HepG2 (cell line): ENCODE data around the gene IL2RA. TPM values are rescaled to one million over a fixed set of nuclear protein-coding genes. Genes with fewer than 3 reads are reported as not detected.

Experiments
- ATAC-seq: fragments of 200-7000 bp; cut with Tn5 transposase; 3 replicates; pipeline ENCODE4 v1.9.1; 2020; ENCODE audit warnings: mild to moderate bottlenecking, moderate library complexity
- BruUV-seq: library from RNA; stranded (reverse); fragments of 400-500 nt; replicated peaks from 2 replicates; lab custom pipeline; 2021; lab: Mats Ljungman, UMichigan
- CTCF ChIA-PET: fragments of 300-600 bp; formaldehyde crosslinking; extraction: SDS; loops from one replicate; lab custom pipeline; 2021; ENCODE audit warnings: low total read pairs, inconsistent platforms, low intra/inter-chr PET ratio; lab: Yijun Ruan, JAX
- POLR2A ChIA-PET: fragments of 350-600 bp; sonication (Branson Sonifier 250); formaldehyde crosslinking; loops from one replicate; lab custom pipeline; 2020; ENCODE audit warnings: antibody characterized with exemption, inconsistent platforms; lab: Yijun Ruan, JAX
- DNase-seq: peaks from one replicate; pipeline ENCODE4 v3.0.0-alpha.2; 2015; ENCODE audit warnings: low spot score
- FAIRE-seq: peaks from 3 replicates; lab custom pipeline; 2011; peaks lifted over from hg19 to GRCh38; lab: Jason Lieb, UNC
- H2AFZ ChIP-seq: one replicate; pipeline ENCODE4 v1.6.1; 2011; ENCODE audit warnings: low read length, inconsistent platforms
- H3K27ac ChIP-seq: fragments of 300-600 bp; 3 replicates; pipeline ENCODE4 v1.8.0; 2011; ENCODE audit warnings: mixed run types, mild to moderate bottlenecking, mixed read lengths, low read length, inconsistent platforms; ENCODE audit not compliant: insufficient read depth; ENCODE audit errors: extremely low read length
- H3K27me3 ChIP-seq, 2 experiments: fragments of 200-600 bp in 1 of 2; 2 replicates in 1 of 2; 3 replicates in 1 of 2; pipeline versions ENCODE4 v1.6.0 to v1.8.0; 2011; ENCODE audit warnings: low read length in 2 of 2, mild to moderate bottlenecking in 2 of 2, moderate library complexity in 2 of 2, inconsistent platforms in 1 of 2; ENCODE audit not compliant: insufficient read depth in 2 of 2, control insufficient read depth in 1 of 2
- H3K36me3 ChIP-seq, 2 experiments: fragments of 200-600 bp in 1 of 2; replicated peaks in 1 of 2; 2 replicates in 1 of 2; 3 replicates in 1 of 2; pipeline versions ENCODE4 v1.5.1 to v1.8.0; 2011; ENCODE audit warnings: low read length in 2 of 2, inconsistent platforms in 1 of 2; ENCODE audit not compliant: insufficient read depth in 2 of 2, control insufficient read depth in 1 of 2
- H3K4me1 ChIP-seq: 2 replicates; pipeline ENCODE4 v1.5.1; 2012; ENCODE audit warnings: low read length, inconsistent platforms; ENCODE audit not compliant: insufficient read depth
- H3K4me2 ChIP-seq: 2 replicates; pipeline ENCODE4 v1.6.0; 2011; ENCODE audit warnings: low read depth, low read length, inconsistent platforms
- H3K4me3 ChIP-seq, 3 experiments: fragments of 200-600 bp in 1 of 3; sonication (generic), shearing (Covaris generic) in 1 of 3; replicated peaks in 1 of 3; 2 replicates each; pipeline ENCODE4 v1.5.1; 2011 to 2016; ENCODE audit warnings: low read length in 3 of 3, inconsistent platforms in 2 of 3, low read depth in 2 of 3, mild to moderate bottlenecking in 2 of 3, control low read depth in 1 of 3, mixed read lengths in 1 of 3; ENCODE audit not compliant: insufficient read depth in 1 of 3
- H3K79me2 ChIP-seq: one replicate; pipeline ENCODE4 v1.6.1; 2011; ENCODE audit warnings: low read length, inconsistent platforms; ENCODE audit not compliant: insufficient read depth
- H3K9ac ChIP-seq: 2 replicates; pipeline ENCODE4 v1.6.0; 2011; ENCODE audit warnings: mild to moderate bottlenecking, low read depth, low read length, inconsistent platforms; ENCODE audit not compliant: insufficient read depth
- H3K9me3 ChIP-seq: 2 replicates; pipeline ENCODE4 v1.5.1; 2012; ENCODE audit warnings: mild to moderate bottlenecking, low read length
- H4K20me1 ChIP-seq: 2 replicates; pipeline ENCODE4 v1.6.0; 2011; ENCODE audit warnings: inconsistent platforms, mild to moderate bottlenecking, low read length, moderate library complexity; ENCODE audit not compliant: insufficient read depth
- CCDC6 ChIP-seq: sonication (generic); formaldehyde crosslinking; IDR thresholded peaks from 2 replicates; pipeline ENCODE4 v1.8.1; 2022; ENCODE audit warnings: mild to moderate bottlenecking, missing genetic modification reagents, moderate library complexity
- GATAD1 ChIP-seq: IDR thresholded peaks from 2 replicates; pipeline ENCODE4 v1.6.1; 2016; ENCODE audit warnings: missing genetic modification reagents, missing compliant biosample characterization
- GRHL1 ChIP-seq: sonication (generic); formaldehyde crosslinking; conservative IDR thresholded peaks from 2 replicates; pipeline ENCODE4 v1.8.0; 2022; ENCODE audit warnings: missing genetic modification reagents
- KDM1A ChIP-seq: IDR thresholded peaks from 2 replicates; pipeline ENCODE4 v1.6.1; 2016; ENCODE audit warnings: missing compliant biosample characterization
- MBNL3 ChIP-seq: fragments of 250-450 bp; sonication (Bioruptor Pico); conservative IDR thresholded peaks from 2 replicates; pipeline ENCODE4 v1.8.0; 2022; ENCODE audit warnings: mild to moderate bottlenecking, inconsistent platforms
- TBX3 ChIP-seq: fragments of 450-650 bp; IDR thresholded peaks from 2 replicates; pipeline ENCODE4 v1.6.1; 2017; ENCODE audit warnings: antibody characterized with exemption, mild to moderate bottlenecking, inconsistent platforms, borderline replicate concordance
- ZBTB42 ChIP-seq: sonication (generic); formaldehyde crosslinking; IDR thresholded peaks from 2 replicates; pipeline ENCODE4 v1.5.0; 2020; ENCODE audit warnings: mild to moderate bottlenecking, missing genetic modification reagents
- ZNF138 ChIP-seq: sonication (generic); formaldehyde crosslinking; IDR thresholded peaks from 2 replicates; pipeline ENCODE4 v1.5.0; 2020; ENCODE audit warnings: mild to moderate bottlenecking, low read depth, missing genetic modification reagents
- ZNF260 ChIP-seq: sonication (generic); formaldehyde crosslinking; IDR thresholded peaks from 2 replicates; pipeline ENCODE4 v1.4.0; 2020; ENCODE audit warnings: missing genetic modification reagents, low read depth, mild to moderate bottlenecking, borderline replicate concordance
- ZNF484 ChIP-seq: sonication (generic); formaldehyde crosslinking; IDR thresholded peaks from 2 replicates; pipeline ENCODE4 v1.5.1; 2020; ENCODE audit warnings: mild to moderate bottlenecking, low read depth, missing genetic modification reagents, borderline replicate concordance
- ZNF75D ChIP-seq: sonication (generic); formaldehyde crosslinking; IDR thresholded peaks from 2 replicates; pipeline ENCODE4 v1.8.1; 2023; ENCODE audit warnings: missing genetic modification reagents, mild to moderate bottlenecking, borderline replicate concordance
- WGBS: methylation state at CpG from one replicate; pipeline ENCODE4 v1.1.6; 2017; ENCODE audit warnings: low lambda C conversion rate; 5-methylcytosine and 5-hydroxymethylcytosine counted together
- in situ Hi-C: cut with HindIII; loops from 2 replicates; pipeline ENCODE4 v1.10.0; 2017; ENCODE audit warnings: low pct_unique_long_range_greater_than_20kb; ENCODE audit not compliant: extremely low pct_ligation_motif_present
- intact Hi-C: fragments of 100-400 bp; cut with micrococcal nuclease; formaldehyde crosslinking; loops from one replicate; pipeline ENCODE4 v1.10.0; 2022; ENCODE audit not compliant: unreplicated experiment
- polyA plus RNA-seq, 8 experiments: library from polyadenylated mRNA; depleted of rRNA in 3 of 8; stranded (reverse) in 7 of 8; unstranded in 1 of 8; fragments of >200 nt; fragmentation: Illumina TruSeq in 4 of 8; extraction: Trizol in 4 of 8; gene quantifications; 2 replicates each; pipeline versions ENCODE4 v1.2.1 to v1.2.3, GENCODE V29; 2011 to 2016; ENCODE audit warnings: low read depth in 4 of 8, missing spikeins in 1 of 8, mixed read lengths in 1 of 8; ENCODE audit not compliant: insufficient read depth in 1 of 8
- total RNA-seq, 5 experiments: library from RNA; depleted of rRNA; stranded (reverse); fragments of >200 nt; fragmentation: Illumina TruSeq; extraction: Trizol; gene quantifications; 2 replicates each; pipeline ENCODE4 v1.2.3, GENCODE V29; 2016; ENCODE audit warnings: low read depth in 1 of 5
- TF ChIP-seq, protein P1 (sequence below): sonication (generic); formaldehyde crosslinking; IDR thresholded peaks from 2 replicates; pipeline ENCODE4 v1.8.0; 2022; ENCODE audit warnings: missing genetic modification reagents, mild to moderate bottlenecking, moderate library complexity, borderline replicate concordance

IL2RA gene
- total and polyA plus RNA-seq, 2 of the 13 experiments (the other 11 are each of a cell fraction or from before 2014, with no cell fraction given) = not detected

- TF ChIP-seq, protein P1, sequence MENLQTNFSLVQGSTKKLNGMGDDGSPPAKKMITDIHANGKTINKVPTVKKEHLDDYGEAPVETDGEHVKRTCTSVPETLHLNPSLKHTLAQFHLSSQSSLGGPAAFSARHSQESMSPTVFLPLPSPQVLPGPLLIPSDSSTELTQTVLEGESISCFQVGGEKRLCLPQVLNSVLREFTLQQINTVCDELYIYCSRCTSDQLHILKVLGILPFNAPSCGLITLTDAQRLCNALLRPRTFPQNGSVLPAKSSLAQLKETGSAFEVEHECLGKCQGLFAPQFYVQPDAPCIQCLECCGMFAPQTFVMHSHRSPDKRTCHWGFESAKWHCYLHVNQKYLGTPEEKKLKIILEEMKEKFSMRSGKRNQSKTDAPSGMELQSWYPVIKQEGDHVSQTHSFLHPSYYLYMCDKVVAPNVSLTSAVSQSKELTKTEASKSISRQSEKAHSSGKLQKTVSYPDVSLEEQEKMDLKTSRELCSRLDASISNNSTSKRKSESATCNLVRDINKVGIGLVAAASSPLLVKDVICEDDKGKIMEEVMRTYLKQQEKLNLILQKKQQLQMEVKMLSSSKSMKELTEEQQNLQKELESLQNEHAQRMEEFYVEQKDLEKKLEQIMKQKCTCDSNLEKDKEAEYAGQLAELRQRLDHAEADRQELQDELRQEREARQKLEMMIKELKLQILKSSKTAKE (CRISPR knock-in tag) = no peak
- TF ChIP-seq KDM1A (no peak), ZNF75D (CRISPR knock-in tag) (no peak)
Measured at GRCh38 chr10:6046773-6047611, 15.2 kb downstream of the IL2RA start (continued).

DNA sequence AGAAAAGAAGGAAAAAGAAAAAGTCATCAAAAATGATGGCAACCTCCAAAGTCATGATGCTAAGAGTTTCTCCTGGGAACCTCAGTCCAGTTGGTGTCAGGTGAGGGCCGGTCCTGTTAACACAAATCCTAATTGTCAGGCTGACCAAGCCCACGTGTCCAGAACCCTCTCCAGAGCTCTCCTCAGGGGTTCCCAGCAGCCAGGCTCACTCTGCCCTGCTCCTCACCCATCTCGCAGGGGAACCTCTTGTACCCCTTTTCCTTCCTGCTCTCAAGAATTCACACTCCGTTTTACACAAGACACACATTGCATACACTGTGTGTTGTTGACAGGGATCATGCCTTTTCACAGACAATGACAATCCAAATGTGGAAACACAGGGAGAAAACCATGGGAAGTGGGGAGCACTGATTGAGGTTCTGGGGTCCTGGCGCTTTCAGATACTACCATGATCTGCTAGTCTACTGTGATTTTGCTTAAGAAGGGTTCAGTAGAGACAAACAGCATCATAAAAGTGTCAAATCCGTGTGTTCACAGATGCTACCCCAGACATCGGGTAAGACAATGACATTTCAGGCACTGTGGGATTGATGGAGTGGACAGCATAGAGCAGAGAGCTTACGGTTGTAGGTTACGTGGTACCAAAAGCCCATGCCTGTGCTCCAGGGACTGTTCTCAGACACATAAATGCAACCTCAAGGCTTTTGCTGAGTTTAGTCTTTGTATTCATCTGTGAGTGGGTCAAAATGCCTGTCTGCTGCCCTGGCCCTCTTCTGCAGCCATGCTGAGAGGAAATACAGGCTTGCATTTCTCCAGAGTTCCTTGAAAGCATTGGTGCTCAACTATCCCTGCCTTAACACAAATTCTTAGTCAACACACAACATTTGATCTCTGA lies 16.0 kb downstream of the IL2RA start:
- Histone ChIP-seq H3K27me3 (peaks cover 1 to 12% of the 10 kb centered on the region in 2 experiments; a peak in 2 of 5 replicates), H3K9me3 (no peaks in the 10 kb centered on the region), H2AFZ (no peak overlapping the region), H3K4me1 (peaks cover 13% of the 10 kb centered on the region), H3K36me3 (no peaks in the 10 kb centered on the region), H3K27ac (no peak overlapping the region), H3K4me3 (no peak overlapping the region), H4K20me1 (no peaks in the 10 kb centered on the region), H3K4me2 (no peak overlapping the region), H3K9ac (no peak overlapping the region), H3K79me2 (no peaks in the 10 kb centered on the region)
- no peak for FAIRE-seq
- no TSS peak for BruUV-seq
- 7% methylated on average over 8 of the region's 9 CpGs for WGBS
- ChIA-PET CTCF (no interaction called here), POLR2A (no interaction called here)
- DNase-seq = no peak
- ATAC-seq = no peak
- intact Hi-C loops = no loop called here
- in situ Hi-C loops = no loop called here
- no peak for TF ChIP-seq ZNF138 (CRISPR knock-in tag)
- no peak for TF ChIP-seq GATAD1 (CRISPR knock-in tag)
- TF ChIP-seq, protein P1 (CRISPR knock-in tag) = no peak
- TF ChIP-seq MBNL3 (CRISPR knock-in tag) = no peak
- TF ChIP-seq GRHL1 (CRISPR knock-in tag) = no peak
- no peak for TF ChIP-seq ZNF260 (CRISPR knock-in tag)
- no peak for TF ChIP-seq CCDC6 (CRISPR knock-in tag)
- TF ChIP-seq ZBTB42 (CRISPR knock-in tag) = no peak
- no peak for TF ChIP-seq TBX3
- no peak for TF ChIP-seq ZNF484 (CRISPR knock-in tag)
